DND-41 (cell line): ENCODE data around the gene LY9.

Source experiments
- EZH2 ChIP-seq: IDR thresholded peaks from 3 replicates; pipeline ENCODE4 v1.6.1; 2012; ENCODE audit warnings: borderline replicate concordance, low read depth, mild to moderate bottlenecking, moderate library complexity, low read length, inconsistent platforms; ENCODE audit not compliant: severe bottlenecking
- TF ChIP-seq, protein P1 (sequence below): IDR thresholded peaks from 2 replicates; pipeline ENCODE4 v1.5.1; 2012; ENCODE audit warnings: borderline replicate concordance, low read length, moderate library complexity, mild to moderate bottlenecking; ENCODE audit not compliant: poor library complexity, severe bottlenecking; ENCODE audit errors: extremely low read depth

DNA sequence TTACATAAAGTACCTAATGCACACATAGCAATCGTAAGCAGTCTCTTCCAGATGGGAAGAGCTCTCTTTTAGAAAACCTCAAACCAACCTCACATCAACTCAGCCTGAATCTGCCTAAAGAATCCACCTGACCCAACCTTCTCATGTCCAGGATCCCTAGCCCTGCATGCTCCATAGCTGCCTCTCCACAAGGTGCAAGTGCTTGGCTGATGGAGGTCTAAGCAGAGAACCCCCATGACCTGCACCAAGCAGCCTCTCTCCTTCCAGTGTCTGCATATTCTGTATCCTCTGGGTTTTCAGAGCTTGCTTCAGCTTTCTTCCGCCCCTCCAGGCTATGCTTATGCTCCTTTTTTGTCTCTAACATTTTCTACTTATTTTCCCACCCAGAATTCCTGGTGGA lies 2.5 kb downstream of the LY9 start:
- TF ChIP-seq, protein P1, sequence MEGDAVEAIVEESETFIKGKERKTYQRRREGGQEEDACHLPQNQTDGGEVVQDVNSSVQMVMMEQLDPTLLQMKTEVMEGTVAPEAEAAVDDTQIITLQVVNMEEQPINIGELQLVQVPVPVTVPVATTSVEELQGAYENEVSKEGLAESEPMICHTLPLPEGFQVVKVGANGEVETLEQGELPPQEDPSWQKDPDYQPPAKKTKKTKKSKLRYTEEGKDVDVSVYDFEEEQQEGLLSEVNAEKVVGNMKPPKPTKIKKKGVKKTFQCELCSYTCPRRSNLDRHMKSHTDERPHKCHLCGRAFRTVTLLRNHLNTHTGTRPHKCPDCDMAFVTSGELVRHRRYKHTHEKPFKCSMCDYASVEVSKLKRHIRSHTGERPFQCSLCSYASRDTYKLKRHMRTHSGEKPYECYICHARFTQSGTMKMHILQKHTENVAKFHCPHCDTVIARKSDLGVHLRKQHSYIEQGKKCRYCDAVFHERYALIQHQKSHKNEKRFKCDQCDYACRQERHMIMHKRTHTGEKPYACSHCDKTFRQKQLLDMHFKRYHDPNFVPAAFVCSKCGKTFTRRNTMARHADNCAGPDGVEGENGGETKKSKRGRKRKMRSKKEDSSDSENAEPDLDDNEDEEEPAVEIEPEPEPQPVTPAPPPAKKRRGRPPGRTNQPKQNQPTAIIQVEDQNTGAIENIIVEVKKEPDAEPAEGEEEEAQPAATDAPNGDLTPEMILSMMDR = no peak
- no peak for TF ChIP-seq EZH2
